HG03103 (cell line): ENCODE measurements around the gene ZFP3.
"Not testable (repeated sequence)": the region's sequence is repeated elsewhere in the genome, so short reads cannot be mapped to it uniquely, and the experiment has no call there.

Source experiments
- ATAC-seq: cut with Tn5 transposase; IDR thresholded peaks from one replicate; pipeline ENCODE4 v1.9.1; 2021; ENCODE audit warnings: low read depth; ENCODE audit not compliant: unreplicated experiment

ZFP3 gene

GRCh38 chr17:5077275-5077674 lies 992 bp upstream of the ZFP3 start:
- ATAC-seq: not testable (repeated sequence)

GRCh38 chr17:5077781-5078105 lies 524 bp upstream of the ZFP3 start:
- ATAC-seq: no peak

DNA sequence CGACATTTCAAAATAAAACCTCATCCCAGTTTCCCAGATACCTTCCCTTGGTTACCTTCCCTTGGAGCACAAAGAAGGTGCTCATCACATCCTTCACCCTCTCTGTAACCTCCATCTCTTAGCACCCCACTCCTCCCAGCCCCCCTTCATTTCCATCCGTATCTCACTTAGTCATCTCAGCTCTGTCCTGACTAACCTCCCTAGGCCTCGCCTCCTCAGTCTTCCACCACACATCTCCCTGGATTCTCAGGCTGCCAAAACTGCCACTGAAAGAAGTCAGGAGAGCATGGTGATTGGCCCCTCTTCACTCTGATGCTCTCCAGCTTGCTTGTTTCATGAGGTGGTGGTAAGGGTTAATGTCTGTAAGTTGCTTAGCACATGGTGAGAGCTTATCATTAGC lies 2.3 kb downstream of the ZFP3 start:
- no peak for ATAC-seq

GRCh38 chr17:5092218-5093010 lies 14.1 kb downstream of the ZFP3 start:
- ATAC-seq: no peak

- no peak for ATAC-seq
These were observed 18.4 kb downstream of the ZFP3 start for GRCh38 chr17:5096731-5097100.

DNA sequence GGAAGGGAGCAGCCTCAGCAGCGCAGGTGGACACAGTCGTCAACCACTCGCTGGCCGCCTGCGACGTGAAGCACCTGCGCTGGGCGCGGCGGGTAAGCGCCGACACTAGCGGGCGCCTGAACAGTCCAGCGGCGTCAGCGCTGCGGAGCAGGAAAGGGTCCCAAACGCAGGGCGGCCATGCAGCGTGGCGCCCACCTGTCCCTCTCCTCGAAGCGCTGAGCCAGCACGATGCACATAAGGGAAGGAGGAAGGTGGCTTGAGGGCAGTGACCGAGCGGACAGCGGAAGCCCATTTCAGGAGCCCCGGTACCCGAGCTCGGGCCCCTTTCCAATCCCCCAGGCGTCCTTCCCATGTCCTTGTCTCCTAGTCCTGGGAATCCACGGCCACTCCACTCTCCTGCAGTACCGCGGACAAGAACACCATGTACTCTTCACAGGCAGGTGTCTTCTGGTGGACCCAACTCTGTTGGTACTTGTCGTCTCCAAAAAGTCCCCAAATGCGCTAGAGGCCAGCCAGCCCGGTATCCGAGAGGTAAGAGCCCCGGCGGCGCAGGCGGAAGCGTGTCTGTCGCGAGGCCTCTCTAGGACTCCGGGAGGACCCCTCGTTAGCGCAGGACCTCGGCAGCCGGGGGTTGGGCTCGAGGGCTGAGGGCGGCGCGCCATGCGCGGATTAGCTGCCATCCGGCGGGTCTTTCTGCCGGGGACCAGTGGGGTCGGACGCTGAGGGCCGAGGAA lies 19.0 kb downstream of the ZFP3 start:
- no peak for ATAC-seq

DNA sequence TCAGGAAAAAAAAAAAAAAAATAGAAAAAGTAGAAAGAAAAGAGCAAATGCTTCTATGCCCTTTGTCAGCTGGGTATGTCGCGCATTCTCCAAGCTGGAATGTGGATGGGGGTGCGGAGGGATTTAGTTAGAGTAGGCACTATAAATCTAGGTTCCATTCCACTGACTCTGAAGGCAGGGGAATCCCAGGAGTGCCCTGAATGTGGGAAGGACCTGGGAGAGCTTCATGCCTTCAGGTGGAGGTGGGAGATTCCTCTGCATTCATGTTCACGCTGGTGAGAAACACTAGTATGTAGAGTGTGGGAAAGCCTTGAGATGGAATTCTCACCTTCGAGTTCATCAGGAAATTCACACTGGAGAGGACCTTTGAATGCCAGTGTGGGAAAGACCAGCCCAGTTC lies 21.0 kb downstream of the ZFP3 start:
- ATAC-seq: no peak

GRCh38 chr17:5100832-5101231 lies 22.6 kb downstream of the ZFP3 start:
- no peak for ATAC-seq

DNA sequence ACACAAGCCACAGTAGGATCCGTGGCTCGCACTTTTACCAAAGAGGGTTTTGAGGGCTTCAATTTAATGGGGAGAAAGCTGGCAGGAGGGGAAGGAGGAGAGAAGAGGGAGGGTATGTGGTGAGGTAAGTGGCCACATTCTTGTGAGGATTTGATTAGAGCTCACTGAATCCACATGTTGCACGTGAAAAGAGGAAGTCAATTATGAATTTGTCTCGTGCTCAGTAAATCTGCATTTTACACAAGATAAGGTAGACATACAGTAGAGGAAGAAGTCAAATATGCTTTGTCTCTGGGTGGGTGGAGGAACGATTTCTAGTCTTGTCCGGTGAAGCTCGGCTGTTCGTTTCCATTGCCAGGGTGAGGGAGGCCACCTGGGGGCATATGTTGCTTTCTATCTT lies 32.5 kb downstream of the ZFP3 start:
- no peak for ATAC-seq

DNA sequence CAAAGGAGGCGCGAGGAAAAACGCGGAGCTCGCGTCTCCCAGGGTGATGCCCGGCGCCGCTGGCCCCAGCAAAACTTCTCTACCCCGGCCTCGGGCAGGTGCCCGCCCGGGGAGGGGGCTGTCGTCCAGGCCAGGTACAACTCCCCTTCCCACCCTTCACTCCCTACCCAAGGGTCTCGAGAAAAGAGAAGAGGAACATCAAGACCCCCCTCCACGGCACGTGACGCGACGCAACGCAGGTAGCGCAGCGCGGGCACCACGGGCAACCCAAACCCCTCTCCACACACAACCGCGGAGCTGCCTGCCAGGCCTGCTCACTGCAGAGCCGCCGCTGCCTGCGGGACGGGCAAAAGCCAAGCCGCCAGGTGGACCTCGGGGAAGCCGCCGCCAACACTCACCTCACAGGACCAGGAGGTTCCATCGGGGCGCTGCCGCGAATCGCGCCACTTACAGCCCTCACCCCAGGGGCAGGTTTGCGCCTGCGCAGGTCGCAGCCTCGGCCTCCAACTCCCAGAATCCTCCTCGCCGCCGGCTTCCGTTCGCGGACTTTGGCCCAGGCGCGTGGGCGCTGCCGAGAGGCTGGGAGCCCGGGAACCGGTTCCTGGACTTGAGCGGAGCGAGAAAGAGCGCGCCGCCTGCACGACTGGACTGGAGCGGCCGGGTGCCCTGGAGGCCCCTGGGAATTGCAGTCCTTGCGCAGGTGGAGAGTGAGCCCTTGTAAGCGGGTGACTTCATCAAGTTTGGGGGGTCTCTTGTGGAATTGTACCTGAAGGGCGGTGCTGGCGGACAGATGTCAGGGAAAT lies 33.3 kb downstream of the ZFP3 start, which contains the start of gene ZNF232:
TSS of gene ZNF232 (minus strand) at position 477 of the 803 bp plus-strand sequence. CDS start at position 421, 56 bp downstream.
- ATAC-seq: no peak

GRCh38 chr17:5115673-5116651 lies 37.7 kb downstream of the ZFP3 start, which contains the start of gene USP6:
Gene USP6, plus strand, starts transcription at chr17:5116032. Its CDS starts 14,336 bp downstream, at chr17:5130368.
- no peak for ATAC-seq

DNA sequence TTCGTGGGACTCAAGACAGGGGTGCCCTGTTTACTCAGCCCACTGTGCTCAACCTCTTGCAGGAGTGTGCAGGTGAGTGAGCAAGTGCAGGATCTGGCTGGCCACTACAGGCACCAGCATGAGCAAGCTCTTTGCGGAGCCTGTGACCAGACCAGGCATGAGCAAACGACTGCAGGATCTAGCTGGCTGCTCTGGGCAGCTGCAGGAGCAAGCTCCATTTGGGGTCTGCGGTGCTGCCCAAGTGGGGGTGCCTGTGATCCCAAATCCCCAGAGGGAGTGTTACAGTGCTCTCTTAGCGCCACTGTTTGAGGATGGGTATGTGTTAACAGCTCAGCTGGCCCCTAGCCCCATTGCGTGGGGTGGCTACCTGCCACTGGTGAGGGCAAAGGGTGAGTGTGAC lies 40.0 kb downstream of the ZFP3 start:
- ATAC-seq: no peak

GRCh38 chr17:5120036-5120435 lies 41.8 kb downstream of the ZFP3 start:
- no peak for ATAC-seq

DNA sequence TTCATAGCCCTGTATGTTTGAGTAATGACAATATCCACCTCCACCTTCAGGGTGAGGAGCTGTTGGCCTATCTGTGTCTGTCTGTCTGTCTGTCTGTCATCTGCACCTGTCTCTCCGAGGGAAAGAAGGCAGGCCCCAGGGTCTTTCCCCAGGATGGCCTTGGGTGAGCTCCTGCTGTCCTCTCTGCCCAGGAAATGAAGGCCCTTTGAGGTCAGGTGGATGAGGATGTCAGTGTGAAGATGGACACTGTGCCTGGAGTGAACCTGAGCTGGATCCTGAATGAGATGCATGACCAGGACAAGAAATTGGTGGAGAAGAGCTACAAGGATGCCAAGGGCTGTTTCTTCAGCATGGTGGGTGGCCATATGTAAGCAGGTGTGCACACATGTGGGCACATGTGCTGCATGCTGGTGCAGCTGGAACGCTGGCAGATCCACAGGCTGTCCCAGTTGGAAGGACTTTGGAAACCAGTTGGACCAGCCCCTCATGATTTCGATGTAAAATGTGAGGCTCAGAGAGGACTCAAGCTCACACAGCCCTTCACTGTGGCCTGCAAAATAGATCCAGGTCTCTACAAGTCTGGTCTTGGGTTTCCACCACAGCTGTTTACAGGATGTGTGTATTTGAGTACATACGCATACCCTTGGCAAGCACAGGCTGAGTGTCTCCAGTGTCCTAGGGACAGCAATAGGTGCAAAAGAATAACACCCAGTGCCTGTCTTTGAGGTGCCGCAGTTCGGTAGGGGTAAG lies 42.3 kb downstream of the ZFP3 start:
- ATAC-seq: not testable (repeated sequence)

- no peak for ATAC-seq
These were observed 43.0 kb downstream of the ZFP3 start for GRCh38 chr17:5121186-5121841.

- not testable (repeated sequence) for ATAC-seq
These were observed 43.8 kb downstream of the ZFP3 start for GRCh38 chr17:5122056-5122455.

- no peak for ATAC-seq
These were observed 44.5 kb downstream of the ZFP3 start for GRCh38 chr17:5122586-5123342.
